ENCODE data around the gene HMGA1.
A peak's percentile ranks its signal among the peaks of the same experiment; 100 is the strongest.
"Not testable (repeated sequence)": the region's sequence is repeated elsewhere in the genome, so short reads cannot be mapped to it uniquely, and the experiment has no call there.

Gene HMGA1

DNA sequence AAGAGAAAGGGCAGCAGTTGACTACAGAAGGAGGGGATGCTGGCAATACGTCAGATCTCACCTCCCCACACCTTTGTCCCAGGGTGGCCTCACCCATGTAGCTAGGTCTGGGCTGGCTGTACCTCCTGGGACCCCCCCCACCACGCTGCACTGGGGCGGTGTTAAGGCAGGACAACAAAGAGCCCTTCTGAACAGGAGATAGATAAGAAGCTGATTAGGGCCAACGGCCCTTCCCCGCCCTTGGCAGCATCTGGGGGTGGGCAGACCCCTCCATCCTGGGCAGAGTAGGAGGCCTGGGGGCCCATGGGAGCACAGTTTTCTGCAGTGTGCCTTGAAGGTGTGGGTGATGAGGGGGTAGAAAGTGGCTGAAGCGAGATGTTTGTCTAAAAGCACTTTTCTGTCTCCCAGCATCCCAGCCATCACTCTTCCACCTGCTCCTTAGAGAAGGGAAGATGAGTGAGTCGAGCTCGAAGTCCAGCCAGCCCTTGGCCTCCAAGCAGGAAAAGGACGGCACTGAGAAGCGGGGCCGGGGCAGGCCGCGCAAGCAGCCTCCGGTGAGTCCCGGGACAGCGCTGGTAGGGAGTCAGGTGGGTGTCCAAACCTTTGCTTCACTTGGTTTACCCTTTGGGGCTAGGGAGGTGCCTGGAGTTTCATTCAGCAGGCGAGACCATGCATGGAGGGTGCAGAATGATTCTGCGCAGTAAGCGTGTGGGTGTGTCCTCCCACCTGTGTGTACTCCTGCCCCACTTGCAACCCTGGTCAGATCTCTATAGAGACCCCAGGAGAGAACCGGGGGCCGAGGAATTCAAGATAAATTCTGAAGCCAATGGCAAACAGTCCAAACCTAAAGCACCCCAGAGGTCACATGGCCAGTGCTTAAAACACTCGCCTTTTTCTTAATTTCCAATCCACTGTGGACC lies 3.9 kb downstream of the HMGA1 start:
- no peak for DNase-seq (ENCODE audit: low spot score)

DNA sequence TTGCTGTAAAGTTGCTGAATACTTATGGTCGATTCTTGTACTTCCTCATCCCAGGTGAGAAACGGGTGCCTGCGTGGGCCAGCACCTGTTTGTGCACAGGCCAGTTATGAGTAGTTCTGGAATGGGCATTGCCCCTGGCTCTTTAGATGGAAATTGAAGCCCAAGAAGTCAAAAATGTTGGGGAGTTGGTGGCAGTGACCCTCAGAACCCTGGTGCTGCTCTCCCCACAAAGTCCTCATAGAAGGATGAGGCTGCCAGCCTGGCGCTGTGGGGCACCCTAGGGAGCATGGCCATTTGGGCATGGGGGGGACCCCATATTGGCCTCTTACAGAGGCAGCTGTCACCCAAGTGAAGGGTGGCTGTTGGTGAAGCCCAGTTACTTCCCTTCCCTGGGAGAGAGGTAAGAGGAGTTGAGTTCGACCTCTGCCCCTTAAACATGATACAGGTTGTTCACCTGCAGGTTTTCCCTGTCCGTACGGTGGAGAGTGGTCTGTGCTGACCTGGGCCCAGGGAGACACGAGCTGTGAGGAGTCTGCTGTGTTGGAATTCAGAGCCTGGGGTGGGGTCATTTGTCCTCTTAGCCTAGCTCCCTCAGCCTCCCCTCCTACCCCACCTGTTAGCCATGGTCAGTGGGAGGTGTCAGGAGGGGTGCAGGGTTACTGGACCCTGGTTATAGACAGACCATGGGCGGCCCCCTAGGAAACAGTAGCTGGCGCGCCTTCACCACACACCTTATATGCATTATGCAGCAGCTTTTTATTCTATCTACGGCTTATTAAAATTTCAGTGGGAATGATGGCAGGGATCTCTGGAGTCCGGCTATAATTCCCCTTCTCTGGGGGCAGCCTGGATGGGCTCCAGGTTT lies 4.9 kb downstream of the HMGA1 start:
- DNase-seq (ENCODE audit: low spot score): no peak

DNA sequence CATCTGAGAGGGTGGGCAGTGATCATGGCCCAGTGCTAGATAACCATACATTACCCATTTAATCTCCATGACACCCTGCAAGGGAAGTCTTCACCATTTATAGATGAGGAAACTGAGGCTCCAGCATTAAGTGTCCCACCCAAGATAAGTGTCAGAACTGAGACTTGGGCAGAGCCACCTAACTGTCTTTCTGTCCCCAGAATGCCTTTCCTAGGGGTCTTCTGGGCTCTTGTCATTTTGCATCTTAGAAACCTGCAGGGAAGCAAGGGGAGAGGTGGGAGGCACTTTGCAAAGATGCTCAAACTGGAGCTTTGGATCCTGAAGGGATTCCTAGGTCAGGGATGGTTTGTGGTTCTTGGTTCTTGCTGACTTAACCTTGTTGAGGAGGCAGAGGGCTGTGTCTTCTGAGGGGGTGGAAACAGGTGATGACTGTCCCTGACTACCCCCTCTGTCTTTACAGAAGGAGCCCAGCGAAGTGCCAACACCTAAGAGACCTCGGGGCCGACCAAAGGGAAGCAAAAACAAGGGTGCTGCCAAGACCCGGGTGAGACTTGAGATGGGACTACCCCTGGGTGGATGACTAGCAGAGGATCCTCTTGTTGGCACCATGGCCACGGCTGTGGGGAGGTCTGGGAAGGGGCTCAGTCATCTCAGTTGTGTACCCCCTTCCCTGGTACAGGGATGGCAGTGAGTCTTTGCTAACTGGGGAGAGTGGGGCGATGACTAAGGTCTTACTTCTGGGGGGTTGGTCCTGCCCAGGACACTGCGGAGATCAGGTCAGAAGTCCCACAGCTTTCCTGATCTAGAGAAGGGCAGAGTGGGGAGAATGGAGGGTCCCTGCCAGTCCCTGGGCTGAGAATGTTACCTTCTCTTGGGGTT lies 5.8 kb downstream of the HMGA1 start:
- DNase-seq (ENCODE audit: low spot score): no peak

DNA sequence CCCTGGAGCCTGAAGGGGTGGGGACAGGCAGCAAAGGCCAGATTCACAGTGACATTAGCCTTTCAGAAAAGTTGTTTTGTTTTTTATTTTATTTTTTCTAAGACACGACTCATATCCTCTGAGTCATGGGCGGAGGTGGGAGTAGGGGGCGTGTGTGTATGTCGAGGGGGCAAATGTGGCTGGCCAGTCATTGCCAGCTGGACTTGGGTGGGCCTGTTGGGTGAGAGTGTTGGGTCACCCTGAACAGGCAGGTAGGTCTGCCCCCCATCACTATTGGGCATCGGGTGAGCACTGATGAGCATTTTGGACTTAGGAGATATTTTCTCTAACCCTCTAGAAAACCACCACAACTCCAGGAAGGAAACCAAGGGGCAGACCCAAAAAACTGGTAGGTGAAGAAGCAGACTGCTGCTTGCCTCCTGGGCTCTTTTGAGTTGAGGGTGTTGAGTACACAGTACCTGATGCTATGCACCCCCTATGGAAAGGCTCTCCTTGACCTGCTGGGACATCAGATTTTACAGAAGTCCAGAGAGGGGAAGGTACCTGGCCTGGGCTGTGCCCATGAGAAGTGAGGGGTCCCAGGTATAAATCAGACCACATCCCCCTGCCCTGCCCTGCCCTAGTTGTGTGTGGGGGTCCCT lies 6.6 kb downstream of the HMGA1 start:
- no peak for DNase-seq (ENCODE audit: low spot score)

DNA sequence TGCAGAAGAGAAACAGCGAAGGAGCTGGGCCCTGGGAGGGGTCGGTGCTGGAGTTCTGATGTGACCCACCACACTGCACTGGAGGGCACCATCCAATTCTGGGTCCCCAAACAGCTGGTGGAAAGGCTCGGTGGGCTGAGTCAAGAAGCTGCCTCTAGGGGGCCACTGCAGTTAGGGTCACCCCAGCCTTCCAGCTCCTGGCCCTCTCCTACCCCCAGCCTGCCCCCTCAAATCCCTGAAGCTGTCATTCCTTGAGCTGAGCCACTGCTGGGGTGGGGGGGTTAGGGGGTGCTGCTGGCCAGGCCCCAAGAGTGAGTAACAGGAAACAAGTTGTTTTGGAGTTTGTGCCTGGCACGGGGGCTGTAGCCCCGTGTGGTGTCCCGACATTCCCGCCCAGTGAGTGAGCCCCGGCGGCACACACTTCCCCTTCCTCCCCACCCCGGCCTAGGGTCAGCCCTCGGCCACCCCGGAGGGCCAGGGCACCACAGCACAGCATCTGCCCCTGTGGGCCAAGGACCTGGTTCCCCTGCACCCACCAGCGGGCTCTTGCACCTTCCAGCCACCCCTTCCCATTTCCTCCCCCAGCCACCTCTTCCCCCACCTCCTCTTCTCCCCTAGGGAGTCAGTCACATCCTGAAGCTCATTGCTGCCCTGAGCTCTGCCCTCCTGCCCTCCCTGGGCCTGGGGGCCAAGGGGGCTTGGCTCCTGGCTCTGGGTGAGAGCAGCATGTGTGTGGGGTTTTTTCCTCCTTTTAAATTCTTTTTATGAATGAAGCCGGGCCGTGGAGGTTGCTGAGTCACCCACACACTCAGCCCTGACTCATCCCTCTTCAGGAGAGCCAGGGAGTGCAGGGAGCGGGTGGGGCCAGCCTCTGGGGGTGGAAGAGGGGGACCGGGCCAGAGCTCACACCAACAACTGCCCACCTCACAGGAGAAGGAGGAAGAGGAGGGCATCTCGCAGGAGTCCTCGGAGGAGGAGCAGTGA lies 7.5 kb downstream of the HMGA1 start:
- peak; percentile 88 for DNase-seq (ENCODE audit: low spot score)

DNA sequence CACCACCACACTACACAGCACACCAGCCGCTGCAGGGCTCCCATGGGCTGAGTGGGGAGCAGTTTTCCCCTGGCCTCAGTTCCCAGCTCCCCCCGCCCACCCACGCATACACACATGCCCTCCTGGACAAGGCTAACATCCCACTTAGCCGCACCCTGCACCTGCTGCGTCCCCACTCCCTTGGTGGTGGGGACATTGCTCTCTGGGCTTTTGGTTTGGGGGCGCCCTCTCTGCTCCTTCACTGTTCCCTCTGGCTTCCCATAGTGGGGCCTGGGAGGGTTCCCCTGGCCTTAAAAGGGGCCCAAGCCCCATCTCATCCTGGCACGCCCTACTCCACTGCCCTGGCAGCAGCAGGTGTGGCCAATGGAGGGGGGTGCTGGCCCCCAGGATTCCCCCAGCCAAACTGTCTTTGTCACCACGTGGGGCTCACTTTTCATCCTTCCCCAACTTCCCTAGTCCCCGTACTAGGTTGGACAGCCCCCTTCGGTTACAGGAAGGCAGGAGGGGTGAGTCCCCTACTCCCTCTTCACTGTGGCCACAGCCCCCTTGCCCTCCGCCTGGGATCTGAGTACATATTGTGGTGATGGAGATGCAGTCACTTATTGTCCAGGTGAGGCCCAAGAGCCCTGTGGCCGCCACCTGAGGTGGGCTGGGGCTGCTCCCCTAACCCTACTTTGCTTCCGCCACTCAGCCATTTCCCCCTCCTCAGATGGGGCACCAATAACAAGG lies 8.5 kb downstream of the HMGA1 start:
- DNase-seq (ENCODE audit: low spot score): not testable (repeated sequence)

DNA sequence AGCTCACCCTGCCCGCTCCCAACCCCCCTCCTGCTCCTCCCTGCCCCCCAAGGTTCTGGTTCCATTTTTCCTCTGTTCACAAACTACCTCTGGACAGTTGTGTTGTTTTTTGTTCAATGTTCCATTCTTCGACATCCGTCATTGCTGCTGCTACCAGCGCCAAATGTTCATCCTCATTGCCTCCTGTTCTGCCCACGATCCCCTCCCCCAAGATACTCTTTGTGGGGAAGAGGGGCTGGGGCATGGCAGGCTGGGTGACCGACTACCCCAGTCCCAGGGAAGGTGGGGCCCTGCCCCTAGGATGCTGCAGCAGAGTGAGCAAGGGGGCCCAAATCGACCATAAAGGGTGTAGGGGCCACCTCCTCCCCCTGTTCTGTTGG lies 9.1 kb downstream of the HMGA1 start:
- not testable (repeated sequence) for DNase-seq (ENCODE audit: low spot score)

DNA sequence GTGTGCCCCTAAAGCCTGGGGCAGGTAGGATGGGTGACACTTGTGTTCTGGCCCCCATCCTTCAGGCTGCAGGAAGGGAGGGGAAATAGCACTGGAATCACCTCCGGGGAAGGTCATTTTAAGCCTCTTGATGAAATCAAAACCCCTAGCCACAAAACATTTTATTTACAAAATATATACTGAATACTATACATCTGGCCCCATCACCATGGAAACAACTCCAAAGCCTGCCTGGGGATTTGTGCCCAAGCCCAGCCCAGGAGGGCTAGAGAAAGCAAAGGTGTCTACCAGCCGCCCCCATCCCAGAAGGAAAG lies 9.5 kb downstream of the HMGA1 start:
- DNase-seq (ENCODE audit: low spot score): no peak

DNA sequence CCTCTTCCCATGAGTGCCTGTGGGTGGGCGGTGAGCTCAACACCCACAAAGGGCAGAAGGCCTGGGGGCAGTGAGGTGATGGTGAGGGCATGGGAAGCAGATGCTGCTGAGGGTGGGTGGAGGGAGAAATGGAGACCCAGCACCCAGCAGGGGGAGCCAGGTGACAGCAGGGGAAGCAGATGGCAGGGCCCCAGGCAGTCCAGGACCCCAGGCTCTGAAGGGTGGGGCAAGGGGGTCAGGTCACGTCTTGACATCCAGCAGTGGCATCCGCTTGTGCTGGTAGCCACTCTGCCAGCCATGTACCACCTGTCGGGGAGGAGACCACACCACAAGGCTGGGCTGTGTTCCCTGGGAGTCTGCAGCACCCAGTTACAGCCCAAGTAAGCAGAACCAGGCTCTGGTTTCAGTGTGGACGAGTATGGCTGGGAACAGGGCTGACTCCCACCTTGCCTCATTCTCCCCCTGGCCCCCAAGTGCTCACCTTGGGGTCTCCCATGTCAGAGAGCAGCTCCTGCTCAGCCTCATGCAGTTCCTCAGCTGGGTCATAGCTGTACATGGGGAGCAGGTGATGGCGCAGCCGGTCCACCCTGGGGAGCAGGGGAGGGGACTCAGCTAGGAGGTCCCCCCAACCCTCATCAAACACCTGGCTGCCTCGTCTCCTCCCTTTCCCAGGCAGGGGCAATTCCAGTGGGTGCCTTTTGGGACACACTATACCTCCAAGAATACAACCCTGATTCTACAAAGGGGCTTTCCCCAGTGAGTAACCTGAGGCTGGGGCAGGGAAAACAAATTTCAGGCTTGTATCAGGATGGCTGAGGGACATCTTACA lies 10.1 kb downstream of the HMGA1 start:
- DNase-seq (ENCODE audit: low spot score): no peak

DNA sequence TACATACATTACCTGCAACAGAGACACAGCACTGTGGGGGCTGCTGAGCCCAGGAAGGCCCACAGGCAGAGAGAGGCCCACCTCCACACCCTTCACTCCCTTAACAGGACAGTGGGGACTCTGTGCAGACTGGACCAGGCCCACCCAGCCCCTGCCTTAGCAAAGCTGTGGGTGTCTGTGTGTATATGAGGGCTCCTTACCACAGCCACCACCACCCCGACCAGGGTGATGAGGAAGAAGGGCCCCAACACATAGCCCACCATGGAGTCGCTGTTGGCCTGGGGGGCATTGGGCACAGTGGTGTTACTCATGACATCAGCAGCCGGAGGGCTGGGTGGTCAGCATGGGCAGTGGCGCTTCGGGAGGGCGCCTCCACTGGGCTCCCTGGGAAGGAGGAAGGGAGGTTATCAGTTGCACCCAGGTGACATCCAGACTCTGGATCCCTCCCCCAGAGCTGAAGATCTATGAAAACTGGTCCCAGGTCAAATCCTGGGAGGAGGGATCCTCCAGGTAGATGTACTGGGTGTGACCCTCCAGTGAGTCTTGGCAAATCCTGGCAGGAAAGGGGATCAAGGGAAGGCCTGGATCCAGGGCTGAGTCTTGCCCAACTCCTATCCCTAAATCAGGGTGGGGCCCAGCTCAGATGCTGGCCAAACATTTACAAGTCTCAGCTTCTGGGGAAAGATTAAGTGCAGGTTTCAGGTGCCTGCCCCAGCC lies 11.0 kb downstream of the HMGA1 start:
- no peak for DNase-seq (ENCODE audit: low spot score)

DNA sequence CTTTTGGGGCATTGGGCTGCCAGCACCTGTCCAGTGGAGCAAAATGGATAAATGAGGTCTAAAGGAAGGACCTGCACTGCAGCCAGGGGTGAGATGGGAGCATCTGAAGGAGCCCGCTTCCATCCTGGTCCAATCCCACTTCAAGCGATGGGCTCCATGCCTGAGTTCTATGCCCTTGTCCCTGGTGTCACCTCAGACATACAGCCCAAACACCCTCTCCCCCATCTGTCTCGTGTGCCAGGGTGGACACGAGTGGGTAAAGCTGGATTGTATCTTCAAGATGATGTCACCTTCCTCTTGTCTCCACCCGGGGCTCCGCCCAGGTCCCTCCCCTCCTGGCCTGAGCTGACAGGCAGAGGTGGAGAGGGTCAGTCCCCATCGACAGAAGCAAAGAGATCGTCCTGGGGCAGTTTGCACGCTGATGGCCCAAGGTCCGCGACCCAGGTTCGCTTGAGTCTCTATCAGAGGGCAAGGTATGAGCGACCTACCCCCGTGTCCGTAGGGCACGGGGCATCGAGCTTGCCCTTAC lies 11.6 kb downstream of the HMGA1 start:
- DNase-seq (ENCODE audit: low spot score): no peak

DNA sequence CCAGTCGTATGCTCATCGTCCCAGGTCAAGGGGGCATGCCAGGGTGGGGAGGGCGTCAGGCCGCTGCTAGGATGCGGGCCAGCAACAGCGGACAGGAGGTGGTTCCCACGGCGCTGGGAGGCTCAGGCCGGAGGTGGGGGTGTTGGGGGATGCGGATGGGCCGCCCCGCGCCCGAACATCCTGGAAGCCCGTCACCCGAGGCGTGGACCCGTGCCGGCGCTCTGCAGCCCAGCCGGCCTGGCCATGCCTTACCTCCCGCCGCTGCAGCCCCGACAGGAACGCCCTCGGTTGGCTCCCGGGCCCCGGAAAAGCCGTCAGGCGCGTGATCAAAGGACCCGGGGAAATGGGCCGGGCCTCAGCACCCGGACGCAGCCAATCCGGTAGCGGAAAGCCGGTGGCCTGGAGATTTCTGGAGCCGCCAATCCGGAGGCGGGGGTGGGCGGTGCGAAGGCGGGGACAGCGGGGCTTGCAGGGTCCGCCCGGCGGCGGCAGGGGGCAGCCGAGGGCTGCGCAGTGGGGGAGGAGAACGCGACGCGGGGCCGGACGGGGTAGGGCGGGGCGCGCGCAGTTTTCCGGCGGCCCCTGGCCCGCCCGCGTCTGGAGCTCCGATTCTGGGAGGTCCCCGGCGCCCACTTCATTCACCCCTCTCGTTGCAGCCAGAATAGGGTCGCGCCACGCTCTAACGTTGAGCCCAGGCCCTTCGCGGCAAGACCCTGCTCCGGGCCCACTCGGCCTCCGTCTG lies 12.2 kb downstream of the HMGA1 start, which contains the start of gene SMIM29:
SMIM29 (minus strand) TSS at position 280 of the 742 bp plus-strand sequence. CDS start 1,215 bp downstream, outside the sequence.
- DNase-seq (ENCODE audit: low spot score): peak; percentile 87

DNA sequence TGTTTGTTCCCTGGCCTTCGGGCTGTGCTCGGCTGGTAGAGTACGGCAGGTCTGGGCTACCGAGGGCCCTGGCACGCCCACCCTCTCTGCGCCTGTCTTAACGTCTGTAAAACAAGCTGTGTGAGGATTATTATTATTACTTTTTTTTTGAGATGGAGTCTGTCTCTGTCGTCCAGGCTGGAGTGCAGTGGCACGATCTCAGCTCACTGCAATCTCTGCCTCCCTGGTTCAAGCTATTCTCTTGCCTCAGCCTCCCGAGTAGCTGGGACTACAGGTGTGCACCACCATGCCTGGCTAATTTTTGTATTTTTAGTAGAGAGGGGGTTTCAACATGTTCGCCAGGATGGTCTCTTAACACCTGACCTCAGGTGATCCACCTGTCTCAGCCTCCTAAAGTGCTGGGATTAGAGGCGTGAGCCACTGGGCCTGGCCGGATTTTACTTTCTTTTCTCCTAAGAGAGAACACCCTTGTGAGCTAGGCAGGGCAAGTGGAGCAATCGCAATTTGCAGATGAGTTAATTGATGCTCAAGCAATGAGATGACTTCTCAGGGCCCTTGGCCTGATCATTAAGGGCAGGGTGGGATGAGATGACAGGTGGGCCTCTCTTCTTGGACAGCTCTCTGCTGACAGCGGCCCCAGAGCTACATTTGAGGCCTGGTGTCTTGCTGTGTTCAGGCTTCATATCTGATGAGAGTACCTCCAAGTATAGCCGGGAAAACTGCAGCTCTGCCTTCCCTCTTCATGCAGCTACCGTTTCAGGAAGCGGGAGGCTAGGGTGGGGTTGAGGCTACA lies 13.0 kb downstream of the HMGA1 start:
- DNase-seq (ENCODE audit: low spot score): no peak

DNA sequence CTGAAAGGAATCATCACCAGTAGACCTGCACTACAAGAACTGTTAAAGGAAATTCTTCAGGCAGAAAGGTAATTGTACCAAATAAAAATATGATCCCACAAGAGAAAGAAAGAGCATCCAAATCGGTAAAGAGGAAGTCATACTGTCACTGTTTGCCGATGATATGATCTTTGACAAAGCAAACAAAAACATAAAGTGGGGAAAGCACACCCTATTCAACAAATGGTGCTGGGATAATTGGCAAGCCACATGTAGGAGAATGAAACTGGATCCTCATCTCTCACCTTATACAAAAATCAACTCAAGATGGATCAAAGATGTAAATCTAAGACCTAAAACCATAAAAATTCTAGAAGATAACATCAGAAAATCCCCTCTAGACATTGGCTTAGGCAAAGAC lies 15.7 kb downstream of the HMGA1 start:
- not testable (repeated sequence) for DNase-seq (ENCODE audit: low spot score)

DNA sequence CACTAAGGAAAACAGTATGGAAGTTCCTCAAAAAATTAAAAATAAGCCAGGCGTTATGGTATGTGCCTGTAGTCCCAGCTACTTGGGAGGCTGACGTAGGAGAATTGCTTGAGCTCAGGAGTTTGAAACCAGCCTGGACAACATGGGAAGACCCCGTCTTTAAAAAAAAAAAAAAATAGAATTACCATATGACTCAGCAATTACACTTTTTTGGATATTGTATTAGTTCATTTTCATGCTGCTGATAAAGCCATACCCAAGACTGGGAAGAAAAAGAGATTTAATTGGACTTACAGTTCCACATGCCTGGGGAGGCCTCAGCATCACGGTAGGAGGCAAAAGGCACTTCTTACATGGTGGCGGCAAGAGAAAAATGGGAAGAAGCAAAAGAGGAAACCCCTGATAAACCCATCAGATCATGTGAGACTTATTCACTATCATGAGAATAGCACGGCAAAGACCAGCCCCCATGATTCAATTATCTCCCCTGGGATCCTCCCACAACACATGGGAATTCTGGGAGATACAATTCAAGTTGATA lies 22.9 kb downstream of the HMGA1 start:
- no peak for DNase-seq (ENCODE audit: low spot score)
